Endothelial cell of umbilical vein (primary cell): ENCODE data around the gene ABCF1. TPM values are rescaled to one million over a fixed set of nuclear protein-coding genes. Genes with fewer than 3 reads are reported as not detected.

Experiments
- BruUV-seq: library from RNA; stranded (reverse); fragments of 400-500 nt; replicated peaks from 2 replicates; lab custom pipeline; 2021; lab: Mats Ljungman, UMichigan
- CTCF ChIA-PET: fragments of 300-600, 350-600 bp; sonication (Branson Sonifier 250); formaldehyde crosslinking; loops from one replicate; lab custom pipeline; 2021; ENCODE audit warnings: antibody characterized with exemption, inconsistent platforms; lab: Charles Lee
- POLR2A ChIA-PET: fragments of 300-600, 350-600 bp; sonication (Branson Sonifier 250); formaldehyde crosslinking; loops from one replicate; lab custom pipeline; 2021; ENCODE audit warnings: antibody characterized with exemption, inconsistent platforms; lab: Charles Lee
- DNase-seq: peaks from one replicate; pipeline ENCODE4 v3.0.0-alpha.2; 2011; ENCODE audit warnings: low read depth, low spot score
- FAIRE-seq: peaks from 2 replicates; lab custom pipeline; 2011; peaks lifted over from hg19 to GRCh38; lab: Jason Lieb, UNC
- H2AFZ ChIP-seq: 2 replicates; pipeline ENCODE4 v1.6.0; 2012; ENCODE audit warnings: low read depth, low read length, control low read depth, inconsistent platforms
- H3K27ac ChIP-seq: 2 replicates; pipeline ENCODE4 v1.5.1; 2011; ENCODE audit warnings: low read depth, mild to moderate bottlenecking, control low read depth, low read length, moderate library complexity; ENCODE audit not compliant: insufficient read depth
- H3K27me3 ChIP-seq, 2 experiments: 2 replicates each; pipeline versions ENCODE4 v1.6.0 to v1.6.1; 2011; ENCODE audit warnings: low read length in 2 of 2, mixed read lengths in 1 of 2; ENCODE audit not compliant: control insufficient read depth in 2 of 2, insufficient read depth in 2 of 2
- H3K36me3 ChIP-seq, 2 experiments: 2 replicates in 1 of 2; 3 replicates in 1 of 2; pipeline ENCODE4 v1.5.1; 2011; ENCODE audit warnings: low read length in 2 of 2, mild to moderate bottlenecking in 1 of 2, moderate library complexity in 1 of 2; ENCODE audit not compliant: control insufficient read depth in 2 of 2, insufficient read depth in 2 of 2; ENCODE audit errors: extremely low read depth in 1 of 2
- H3K4me1 ChIP-seq: 3 replicates; pipeline ENCODE4 v1.5.1; 2011; ENCODE audit warnings: mild to moderate bottlenecking, low read length; ENCODE audit not compliant: control insufficient read depth, insufficient read depth; ENCODE audit errors: extremely low read depth
- H3K4me2 ChIP-seq: 2 replicates; pipeline ENCODE4 v1.6.1; 2011; ENCODE audit warnings: low read length, control low read depth, mixed read lengths; ENCODE audit not compliant: insufficient read depth
- H3K4me3 ChIP-seq, 3 experiments: fragments of 200-600 bp in 1 of 3; sonication (generic), shearing (Covaris generic) in 1 of 3; replicated peaks in 1 of 3; 2 replicates each; pipeline ENCODE4 v1.5.1; 2011 to 2016; ENCODE audit warnings: control low read depth in 3 of 3, low read length in 3 of 3, mild to moderate bottlenecking in 2 of 3, inconsistent platforms in 1 of 3, low read depth in 1 of 3, moderate library complexity in 1 of 3; ENCODE audit not compliant: insufficient read depth in 1 of 3
- H3K79me2 ChIP-seq: 2 replicates; pipeline ENCODE4 v1.6.0; 2012; ENCODE audit warnings: low read length, inconsistent platforms; ENCODE audit not compliant: control insufficient read depth, insufficient read depth
- H3K9ac ChIP-seq: replicated peaks from 2 replicates; pipeline ENCODE3; 2011; ENCODE audit warnings: low read length, control low read depth; ENCODE audit not compliant: insufficient read depth; ENCODE audit errors: extremely low read depth
- H3K9me1 ChIP-seq: replicated peaks from 3 replicates; pipeline ENCODE4 v1.6.0; 2011; ENCODE audit warnings: mild to moderate bottlenecking, low read length; ENCODE audit not compliant: control insufficient read depth, insufficient read depth; ENCODE audit errors: extremely low read depth
- H3K9me3 ChIP-seq: replicated peaks from 2 replicates; pipeline ENCODE4 v1.5.1; 2012; ENCODE audit warnings: low read length, inconsistent platforms; ENCODE audit not compliant: control insufficient read depth, insufficient read depth
- H4K20me1 ChIP-seq: replicated peaks from 2 replicates; pipeline ENCODE3; 2011; ENCODE audit warnings: mild to moderate bottlenecking, low read length; ENCODE audit not compliant: control insufficient read depth, insufficient read depth; ENCODE audit errors: extremely low read depth
- EZH2 ChIP-seq: IDR thresholded peaks from 2 replicates; pipeline ENCODE4 v1.6.1; 2012; ENCODE audit warnings: borderline replicate concordance, low read depth, mild to moderate bottlenecking, moderate library complexity, low read length, inconsistent platforms; ENCODE audit not compliant: severe bottlenecking
- FOS ChIP-seq: IDR thresholded peaks from 2 replicates; pipeline ENCODE4 v1.6.1; 2011; ENCODE audit warnings: mild to moderate bottlenecking, low read length, moderate library complexity, borderline replicate concordance; ENCODE audit not compliant: insufficient read depth
- GATA2 ChIP-seq: IDR thresholded peaks from 2 replicates; pipeline ENCODE4 v1.7.0; 2011; ENCODE audit warnings: low read depth, mild to moderate bottlenecking, moderate library complexity, mixed read lengths, low read length; ENCODE audit not compliant: insufficient read length, insufficient read depth
- JUN ChIP-seq: IDR thresholded peaks from 2 replicates; pipeline ENCODE4 v1.6.1; 2011; ENCODE audit warnings: borderline replicate concordance, low read depth; ENCODE audit not compliant: insufficient read length, insufficient read depth
- MYC ChIP-seq: IDR thresholded peaks from one replicate; pipeline ENCODE4 v1.6.1; 2011; ENCODE audit warnings: mild to moderate bottlenecking, low read depth, low read length
- POLR2A ChIP-seq: IDR thresholded peaks from 2 replicates; pipeline ENCODE4 v1.6.1; 2012; ENCODE audit warnings: low read depth, mild to moderate bottlenecking, control low read depth, low read length
- POLR2AphosphoS5 ChIP-seq: IDR thresholded peaks from 2 replicates; pipeline ENCODE4 v1.6.1; 2012; ENCODE audit warnings: low read depth, mild to moderate bottlenecking, control low read depth, low read length, moderate library complexity; ENCODE audit not compliant: insufficient read depth
- dilution Hi-C: fragments of 300-500 bp; cut with MboI; formaldehyde crosslinking; loops from one replicate; pipeline ENCODE4 v1.15.0; 2019; ENCODE audit warnings: low sequenced_read_pairs; ENCODE audit not compliant: extremely low pct_ligation_motif_present
- intact Hi-C: fragments of 100-400 bp; cut with micrococcal nuclease; formaldehyde crosslinking; loops from one replicate; pipeline ENCODE4 v1.10.0; 2022
- polyA plus RNA-seq, 4 experiments: library from polyadenylated mRNA; depleted of rRNA in 3 of 4; stranded (reverse) in 3 of 4; unstranded in 1 of 4; fragments of >200 nt; gene quantifications; 2 replicates each; pipeline versions ENCODE4 v1.2.1 to v1.2.3, GENCODE V29; 2011 to 2012; ENCODE audit warnings: missing spikeins in 1 of 4
- total RNA-seq: library from RNA; stranded (reverse); gene quantifications from 2 replicates; pipeline ENCODE4 v1.2.3, GENCODE V29; 2021
- TF ChIP-seq, protein P1 (sequence below): IDR thresholded peaks from 2 replicates; pipeline ENCODE4 v1.6.1; 2011; ENCODE audit not compliant: insufficient read depth, insufficient read length
- TF ChIP-seq, protein P2 (sequence below), 2 donors: IDR thresholded peaks; 1 replicate in 1 of 2; 2 replicates in 1 of 2; pipeline ENCODE4 v1.5.1; 2011; ENCODE audit warnings: low read length in 2 of 2, mild to moderate bottlenecking in 2 of 2, moderate library complexity in 2 of 2, control low read depth in 1 of 2, inconsistent platforms in 1 of 2, low read depth in 1 of 2; ENCODE audit not compliant: insufficient read depth in 1 of 2; ENCODE audit errors: extremely low read depth in 1 of 2

Gene ABCF1
- total and polyA plus RNA-seq, 2 donors (not counting 3 experiments of a cell fraction or from before 2014, with no cell fraction given) = 34.0 to 60.3 TPM

DNA sequence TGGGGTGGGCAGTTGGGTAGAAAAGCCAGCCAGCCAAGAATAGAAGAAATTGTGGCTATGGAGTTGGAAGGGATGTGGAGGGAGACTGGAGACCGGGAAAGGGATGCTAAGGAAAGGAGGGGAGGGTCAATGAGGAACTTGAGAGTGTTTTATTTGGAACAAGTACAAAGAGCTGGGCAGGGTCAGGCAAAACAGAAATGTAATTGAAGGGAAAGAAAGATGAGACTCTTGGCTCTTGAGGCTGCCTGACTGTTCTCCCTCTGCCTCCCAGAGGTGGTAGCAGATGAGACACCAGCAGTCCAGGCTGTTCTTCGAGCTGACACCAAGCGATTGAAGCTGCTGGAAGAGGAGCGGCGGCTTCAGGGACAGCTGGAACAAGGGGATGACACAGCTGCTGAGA is 12.7 kb downstream of the ABCF1 start:
- H3K4me2 ChIP-seq = no peak overlapping the region
- no peak overlapping the region for H2AFZ ChIP-seq
- no peak overlapping the region for H3K27ac ChIP-seq
- H4K20me1 ChIP-seq = no peaks in the 10 kb centered on the region
- H3K9me1 ChIP-seq = no peaks in the 10 kb centered on the region
- intact Hi-C loops (no loop called here), dilution Hi-C loops (no loop called here)
- no peak for FAIRE-seq
- H3K79me2 ChIP-seq = no peaks in the 10 kb centered on the region
- no peak for TF ChIP-seq JUN
- no peak for TF ChIP-seq GATA2
- TF ChIP-seq POLR2AphosphoS5 = no peak
- TF ChIP-seq EZH2 = no peak
- TF ChIP-seq FOS = no peak
- TF ChIP-seq, protein P1, sequence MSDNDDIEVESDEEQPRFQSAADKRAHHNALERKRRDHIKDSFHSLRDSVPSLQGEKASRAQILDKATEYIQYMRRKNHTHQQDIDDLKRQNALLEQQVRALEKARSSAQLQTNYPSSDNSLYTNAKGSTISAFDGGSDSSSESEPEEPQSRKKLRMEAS = no peak
- TF ChIP-seq, protein P2, sequence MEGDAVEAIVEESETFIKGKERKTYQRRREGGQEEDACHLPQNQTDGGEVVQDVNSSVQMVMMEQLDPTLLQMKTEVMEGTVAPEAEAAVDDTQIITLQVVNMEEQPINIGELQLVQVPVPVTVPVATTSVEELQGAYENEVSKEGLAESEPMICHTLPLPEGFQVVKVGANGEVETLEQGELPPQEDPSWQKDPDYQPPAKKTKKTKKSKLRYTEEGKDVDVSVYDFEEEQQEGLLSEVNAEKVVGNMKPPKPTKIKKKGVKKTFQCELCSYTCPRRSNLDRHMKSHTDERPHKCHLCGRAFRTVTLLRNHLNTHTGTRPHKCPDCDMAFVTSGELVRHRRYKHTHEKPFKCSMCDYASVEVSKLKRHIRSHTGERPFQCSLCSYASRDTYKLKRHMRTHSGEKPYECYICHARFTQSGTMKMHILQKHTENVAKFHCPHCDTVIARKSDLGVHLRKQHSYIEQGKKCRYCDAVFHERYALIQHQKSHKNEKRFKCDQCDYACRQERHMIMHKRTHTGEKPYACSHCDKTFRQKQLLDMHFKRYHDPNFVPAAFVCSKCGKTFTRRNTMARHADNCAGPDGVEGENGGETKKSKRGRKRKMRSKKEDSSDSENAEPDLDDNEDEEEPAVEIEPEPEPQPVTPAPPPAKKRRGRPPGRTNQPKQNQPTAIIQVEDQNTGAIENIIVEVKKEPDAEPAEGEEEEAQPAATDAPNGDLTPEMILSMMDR (IDR thresholded peaks at IDR 0.05; ENCODE audit: extremely low read depth in 1 of 2, insufficient read depth in 1 of 2, low read depth in 1 of 2, low read length in 2 of 2) = no peak
- TF ChIP-seq MYC = no peak
- TF ChIP-seq POLR2A = no peak
- no peak overlapping the region for H3K4me3 ChIP-seq
- POLR2A ChIA-PET = interaction anchor here (0.6 kb wide), 1 partner anchor 31 kb away, joined by 9 read pairs; no protein-coding TSS in a partner anchor
- no peaks in the 10 kb centered on the region for H3K27me3 ChIP-seq
- H3K9me3 ChIP-seq = no peaks in the 10 kb centered on the region
- CTCF ChIA-PET = interaction anchor here (1.2 to 3.6 kb wide), 5 partner anchors 13 to 102 kb away, joined by 3 to 15 read pairs (median 5); no protein-coding TSS in a partner anchor
- H3K4me1 ChIP-seq = no peaks in the 10 kb centered on the region
- H3K36me3 ChIP-seq = peaks cover 29 to 62% of the 10 kb centered on the region in 2 experiments
- no TSS peak for BruUV-seq
- no peak overlapping the region for H3K9ac ChIP-seq
- no peak for DNase-seq
